OCI-LY7 (cell line): ENCODE measurements around the gene GMEB2.

Experiments
- CTCF ChIP-seq: fragments of 200-600 bp; sonication (generic); conservative IDR thresholded peaks from 2 replicates; pipeline ENCODE4 v1.5.1; 2014; ENCODE audit warnings: mild to moderate bottlenecking, antibody characterized with exemption, low read length, moderate library complexity, mixed read lengths
- EZH2phosphoT487 ChIP-seq: fragments of 200-600 bp; sonication (generic); IDR thresholded peaks from 2 replicates; pipeline ENCODE4 v1.6.1; 2018; ENCODE audit warnings: low read depth, borderline replicate concordance, mild to moderate bottlenecking, mixed run types, antibody characterized with exemption, low read length, moderate library complexity, mixed read lengths

- TF ChIP-seq CTCF (no peak), EZH2phosphoT487 (no peak)
Observed at GRCh38 chr20:63617876-63618265, 9.0 kb downstream of the GMEB2 start.
